Smooth muscle cell (in vitro differentiated cells): ENCODE data around the gene NADK. TPM values are rescaled to one million over a fixed set of nuclear protein-coding genes. Genes with fewer than 3 reads are reported as not detected.
A peak's percentile ranks its signal among the peaks of the same experiment; 100 is the strongest.

ENCODE experiments used
- DNase-seq: peaks from one replicate; lab custom pipeline; 2025; ENCODE audit not compliant: unreplicated experiment; lab: John Stamatoyannopoulos, UW
- H2AFZ ChIP-seq: fragments of 200-600 bp; sonication (generic); 2 replicates; pipeline ENCODE4 v1.6.0; 2016; ENCODE audit warnings: antibody characterized with exemption, low read depth, mild to moderate bottlenecking
- H3F3A ChIP-seq: fragments of 200-600 bp; sonication (generic); 2 replicates; pipeline ENCODE4 v1.6.0; 2017; ENCODE audit warnings: antibody characterized with exemption, low read depth
- H3K27ac ChIP-seq: fragments of 200-600 bp; sonication (generic); 2 replicates; pipeline ENCODE4 v1.5.1; 2016; ENCODE audit warnings: low read depth, mild to moderate bottlenecking
- H3K27me3 ChIP-seq: fragments of 200-600 bp; sonication (generic); 2 replicates; pipeline ENCODE4 v1.6.1; 2016; ENCODE audit warnings: low read depth, mild to moderate bottlenecking
- H3K36me3 ChIP-seq: fragments of 200-600 bp; sonication (generic); 2 replicates; pipeline ENCODE4 v1.5.1; 2016; ENCODE audit warnings: low read depth
- H3K4me1 ChIP-seq: fragments of 200-600 bp; sonication (generic); 2 replicates; pipeline ENCODE4 v1.5.1; 2016; ENCODE audit warnings: low read depth
- H3K4me2 ChIP-seq: fragments of 200-600 bp; sonication (generic); 2 replicates; pipeline ENCODE4 v1.6.0; 2016; ENCODE audit warnings: mild to moderate bottlenecking
- H3K4me3 ChIP-seq: fragments of 200-600 bp; sonication (generic); 2 replicates; pipeline ENCODE4 v1.5.1; 2016; ENCODE audit warnings: mild to moderate bottlenecking
- H3K79me2 ChIP-seq: fragments of 200-600 bp; sonication (generic); 2 replicates; pipeline ENCODE4 v1.6.0; 2016; ENCODE audit warnings: low read depth, mild to moderate bottlenecking
- H3K9ac ChIP-seq: fragments of 200-600 bp; sonication (generic); 2 replicates; pipeline ENCODE4 v1.6.0; 2016; ENCODE audit warnings: low read depth
- H3K9me3 ChIP-seq: fragments of 200-600 bp; sonication (generic); replicated peaks from 2 replicates; pipeline ENCODE4 v1.5.1; 2016; ENCODE audit warnings: low read depth
- H4K20me1 ChIP-seq: fragments of 200-600 bp; sonication (generic); 2 replicates; pipeline ENCODE4 v1.6.0; 2016; ENCODE audit warnings: low read depth
- CTCF ChIP-seq: fragments of 200-600 bp; sonication (generic); IDR thresholded peaks from 2 replicates; pipeline ENCODE4 v1.5.1; 2017; ENCODE audit warnings: borderline replicate concordance, mild to moderate bottlenecking, antibody characterized with exemption; ENCODE audit not compliant: insufficient read depth, poor library complexity, severe bottlenecking
- WGBS: methylation state at CpG from one replicate; pipeline ENCODE4 v1.1.7; 2016; ENCODE audit warnings: low lambda C conversion rate; 5-methylcytosine and 5-hydroxymethylcytosine counted together
- polyA plus RNA-seq: library from polyadenylated mRNA; unstranded; fragments of >200 nt; fragmentation: Nextera tagmentation; extraction: Ambion mirVana; gene quantifications from 2 replicates; pipeline ENCODE4 v1.2.1, GENCODE V29; 2016
- total RNA-seq: library from RNA; depleted of rRNA; stranded (reverse); fragments of >200 nt; gene quantifications from 2 replicates; pipeline ENCODE4 v1.2.3, GENCODE V29; 2014

NADK gene
- total and polyA plus RNA-seq, 2 experiments from 2014 or later = 32.7 to 37.8 TPM

- no peak overlapping the region for H3K4me2 ChIP-seq
- WGBS = 87% methylated on average over 6 of the region's 6 CpGs
- DNase-seq = no peak
- H3F3A ChIP-seq = peaks cover 28% of the 10 kb centered on the region
- peaks cover 98% of the 10 kb centered on the region for H4K20me1 ChIP-seq
- no peak overlapping the region for H3K27ac ChIP-seq
- no peak overlapping the region for H3K4me3 ChIP-seq
- H3K36me3 ChIP-seq = peaks cover 19% of the 10 kb centered on the region
- no peaks in the 10 kb centered on the region for H3K4me1 ChIP-seq
- H3K9ac ChIP-seq = no peak overlapping the region
- H3K27me3 ChIP-seq = no peaks in the 10 kb centered on the region
- H2AFZ ChIP-seq = no peak overlapping the region
- H3K9me3 ChIP-seq = no peaks in the 10 kb centered on the region
- no peak for TF ChIP-seq CTCF
- peaks cover 88% of the 10 kb centered on the region for H3K79me2 ChIP-seq
Measured at GRCh38 chr1:1809489-1809888, 31.2 kb upstream of the NADK start.

GRCh38 chr1:1808206-1808605 is 29.9 kb upstream of the NADK start:
- H3F3A ChIP-seq = peaks cover 17% of the 10 kb centered on the region
- H3K9ac ChIP-seq = no peak overlapping the region
- H3K79me2 ChIP-seq = peaks cover 86% of the 10 kb centered on the region
- H2AFZ ChIP-seq = no peak overlapping the region
- H4K20me1 ChIP-seq = peaks cover 98% of the 10 kb centered on the region
- H3K36me3 ChIP-seq = peaks cover 16% of the 10 kb centered on the region
- H3K27me3 ChIP-seq = no peaks in the 10 kb centered on the region
- H3K9me3 ChIP-seq = no peaks in the 10 kb centered on the region
- H3K27ac ChIP-seq = no peak overlapping the region
- no peak for TF ChIP-seq CTCF
- 97% methylated on average over 10 of the region's 10 CpGs for WGBS
- no peaks in the 10 kb centered on the region for H3K4me1 ChIP-seq
- H3K4me2 ChIP-seq = no peak overlapping the region
- DNase-seq = no peak
- no peak overlapping the region for H3K4me3 ChIP-seq

- peaks cover 88% of the 10 kb centered on the region for H3K79me2 ChIP-seq
- no peak overlapping the region for H2AFZ ChIP-seq
- peaks cover 15% of the 10 kb centered on the region for H3F3A ChIP-seq
- H3K4me2 ChIP-seq = no peak overlapping the region
- no peaks in the 10 kb centered on the region for H3K27me3 ChIP-seq
- no peaks in the 10 kb centered on the region for H3K4me1 ChIP-seq
- peaks cover 24% of the 10 kb centered on the region for H3K36me3 ChIP-seq
- H4K20me1 ChIP-seq = peaks cover 98% of the 10 kb centered on the region
- WGBS = 91% methylated on average over 2 of the region's 2 CpGs
- no peaks in the 10 kb centered on the region for H3K9me3 ChIP-seq
- no peak overlapping the region for H3K9ac ChIP-seq
- peak overlapping the region; percentile 47 for H3K27ac ChIP-seq
- TF ChIP-seq CTCF = no peak
- DNase-seq = no peak
- no peak overlapping the region for H3K4me3 ChIP-seq
Measured at GRCh38 chr1:1806890-1807289, 28.6 kb upstream of the NADK start.

- H3K27ac ChIP-seq = no peak overlapping the region
- peaks cover 100% of the 10 kb centered on the region for H4K20me1 ChIP-seq
- H3K9ac ChIP-seq = no peak overlapping the region
- H3F3A ChIP-seq = peaks cover 14% of the 10 kb centered on the region
- no peak overlapping the region for H3K4me3 ChIP-seq
- H3K79me2 ChIP-seq = peaks cover 90% of the 10 kb centered on the region
- H3K36me3 ChIP-seq = peaks cover 24% of the 10 kb centered on the region
- H3K4me1 ChIP-seq = no peaks in the 10 kb centered on the region
- H2AFZ ChIP-seq = no peak overlapping the region
- no peaks in the 10 kb centered on the region for H3K27me3 ChIP-seq
- WGBS = over 99% methylated on average over 8 of the region's 8 CpGs
- no peak for TF ChIP-seq CTCF
- no peak overlapping the region for H3K4me2 ChIP-seq
- DNase-seq = no peak
- no peaks in the 10 kb centered on the region for H3K9me3 ChIP-seq
Measured at GRCh38 chr1:1804301-1804700, 26.0 kb upstream of the NADK start.
